ENCODE data around the gene CLCA1. TPM values are rescaled to one million over a fixed set of nuclear protein-coding genes. Genes with fewer than 3 reads are reported as not detected.

The CLCA1 gene
- total RNA-seq, 1 experiment from 2014 or later: not detected

GRCh38 chr1:86499987-86500593 lies 31.4 kb downstream of the CLCA1 start:
- Mint-ChIP-seq H3K36me3 (ENCODE audit: insufficient read depth in 1 of 3, low read depth in 3 of 3) (peaks cover 0 to 1% (median 0%) of the 10 kb centered on the region in 3 experiments; a peak in 1 of 7 replicates), H3K27ac (no peak overlapping the region), H3K4me1 (peaks cover 23 to 32% of the 10 kb centered on the region in 2 experiments), H3K4me3 (no peak overlapping the region), H3K9me3 (peaks cover 2 to 3% of the 10 kb centered on the region in 2 experiments; a peak in 2 of 5 replicates), H3K27me3 (ENCODE audit: low read depth) (no peaks in the 10 kb centered on the region)
- H3K9ac ChIP-seq (ENCODE audit: extremely low read depth, insufficient read length, low read length): no peak overlapping the region
- H3K4ac ChIP-seq (ENCODE audit: low read depth, low read length): no peak overlapping the region
- no peaks in the 10 kb centered on the region for H3K27me3 ChIP-seq (ENCODE audit: insufficient read depth, low read length)
- H3K56ac ChIP-seq (ENCODE audit: insufficient read length, low read depth, low read length): no peak overlapping the region
- no peak overlapping the region for H4K91ac ChIP-seq (ENCODE audit: insufficient read length, low read depth, low read length)
- DNase-seq: no peak
- H2AFZ ChIP-seq (ENCODE audit: low read length): no peak overlapping the region
- H2BK5ac ChIP-seq (ENCODE audit: insufficient read length, low read length): no peak overlapping the region
- H4K5ac ChIP-seq (ENCODE audit: insufficient read length, low read depth, low read length): no peak overlapping the region
- no peak overlapping the region for H3T11ph ChIP-seq (ENCODE audit: low read length)
- no peak overlapping the region for H2AK5ac ChIP-seq (ENCODE audit: insufficient read length, low read length)
- H2BK12ac ChIP-seq (ENCODE audit: insufficient read length, low read depth, low read length): no peak overlapping the region
- H4K8ac ChIP-seq (replicated peaks; ENCODE audit: insufficient read length, low read depth, low read length): no peak overlapping the region
- no CpG with 5 or more reads among the region's 3 CpGs for WGBS (ENCODE audit: extremely low coverage, insufficient read length, low lambda C conversion rate)
- H3K79me1 ChIP-seq (ENCODE audit: insufficient read depth, low read depth, low read length, poor library complexity, severe bottlenecking): no peaks in the 10 kb centered on the region
- no peak overlapping the region for H2BK120ac ChIP-seq (ENCODE audit: low read depth, low read length, poor library complexity, severe bottlenecking)
- peaks cover 9% of the 10 kb centered on the region for H3K23me2 ChIP-seq (ENCODE audit: insufficient read length, low read depth, low read length, poor library complexity, severe bottlenecking)
- H4K20me1 ChIP-seq (ENCODE audit: control insufficient read depth, insufficient read depth, insufficient read length): peaks cover 2% of the 10 kb centered on the region
- no peak overlapping the region for H3K23ac ChIP-seq (ENCODE audit: insufficient read length, low read depth, low read length)
- no peak overlapping the region for H3K27ac ChIP-seq (ENCODE audit: insufficient read length, low read depth, low read length)
- no peak overlapping the region for H2BK20ac ChIP-seq (ENCODE audit: low read depth, low read length, poor library complexity, severe bottlenecking)
- TF ChIP-seq CTCF (conservative IDR thresholded peaks at IDR 0.05): peak; percentile 100
- H3K9me3 ChIP-seq (ENCODE audit: control insufficient read depth, low read depth, low read length): no peaks in the 10 kb centered on the region
- H3K18ac ChIP-seq (ENCODE audit: insufficient read length, low read depth, low read length): no peak overlapping the region
- H3K4me2 ChIP-seq (ENCODE audit: insufficient read depth, insufficient read length, low read length): no peak overlapping the region
- H2BK15ac ChIP-seq (ENCODE audit: low read depth, low read length): no peak overlapping the region
- no peaks in the 10 kb centered on the region for H3K79me2 ChIP-seq (ENCODE audit: insufficient read depth, low read length)
- H3K4me1 ChIP-seq (ENCODE audit: insufficient read depth, low read length): no peaks in the 10 kb centered on the region; the same call in 1 of the 2 replicates
- no peak overlapping the region for H3K14ac ChIP-seq (ENCODE audit: insufficient read depth, low read length)

Measured in H9 (cell line).